GM12873 (cell line): ENCODE data around the gene CAPG.

Source experiments
- TF ChIP-seq, protein P1 (sequence below): IDR thresholded peaks from 2 replicates; pipeline ENCODE4 v1.5.1; 2012; ENCODE audit warnings: low read depth, mild to moderate bottlenecking, moderate library complexity, low read length, control low read depth; ENCODE audit not compliant: insufficient read depth; ENCODE audit errors: missing control alignments

Gene CAPG

DNA sequence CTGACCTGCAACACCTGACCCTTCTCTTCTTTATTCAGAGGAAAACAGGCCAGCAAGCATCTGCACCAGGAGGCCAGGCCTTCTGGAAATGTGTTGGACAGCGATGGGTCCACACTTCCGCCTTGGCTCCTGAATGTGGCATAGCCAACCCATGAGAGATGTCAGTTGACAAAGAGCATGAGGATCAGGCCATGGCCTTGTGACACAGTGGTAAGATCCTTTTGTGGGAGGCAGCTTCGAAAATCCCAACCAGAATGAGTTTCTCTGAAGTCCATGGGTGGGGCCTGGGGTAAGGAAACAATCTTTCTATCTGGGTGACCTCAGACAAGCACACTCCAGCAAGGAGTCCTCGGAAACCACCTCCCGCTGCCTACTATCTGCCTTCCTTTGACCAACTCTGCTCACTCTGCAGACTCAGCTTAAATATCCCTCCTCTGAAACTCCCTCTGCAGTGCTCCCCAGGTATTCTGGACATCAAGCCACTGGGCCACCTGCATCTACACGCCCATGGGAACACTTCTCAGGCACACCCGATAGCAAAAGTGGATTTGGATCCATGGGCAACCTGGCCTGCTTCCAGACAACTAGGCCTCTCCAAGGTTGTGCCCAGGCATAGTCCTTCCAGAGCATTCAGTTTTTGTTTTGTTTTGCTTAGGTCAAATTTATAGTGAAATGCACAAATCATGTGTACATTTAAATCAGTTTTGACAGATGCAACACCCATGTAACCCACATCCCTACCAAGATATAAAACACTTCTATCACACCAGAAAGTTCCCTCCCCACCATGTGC is 4.8 kb upstream of the CAPG start:
- TF ChIP-seq, protein P1, sequence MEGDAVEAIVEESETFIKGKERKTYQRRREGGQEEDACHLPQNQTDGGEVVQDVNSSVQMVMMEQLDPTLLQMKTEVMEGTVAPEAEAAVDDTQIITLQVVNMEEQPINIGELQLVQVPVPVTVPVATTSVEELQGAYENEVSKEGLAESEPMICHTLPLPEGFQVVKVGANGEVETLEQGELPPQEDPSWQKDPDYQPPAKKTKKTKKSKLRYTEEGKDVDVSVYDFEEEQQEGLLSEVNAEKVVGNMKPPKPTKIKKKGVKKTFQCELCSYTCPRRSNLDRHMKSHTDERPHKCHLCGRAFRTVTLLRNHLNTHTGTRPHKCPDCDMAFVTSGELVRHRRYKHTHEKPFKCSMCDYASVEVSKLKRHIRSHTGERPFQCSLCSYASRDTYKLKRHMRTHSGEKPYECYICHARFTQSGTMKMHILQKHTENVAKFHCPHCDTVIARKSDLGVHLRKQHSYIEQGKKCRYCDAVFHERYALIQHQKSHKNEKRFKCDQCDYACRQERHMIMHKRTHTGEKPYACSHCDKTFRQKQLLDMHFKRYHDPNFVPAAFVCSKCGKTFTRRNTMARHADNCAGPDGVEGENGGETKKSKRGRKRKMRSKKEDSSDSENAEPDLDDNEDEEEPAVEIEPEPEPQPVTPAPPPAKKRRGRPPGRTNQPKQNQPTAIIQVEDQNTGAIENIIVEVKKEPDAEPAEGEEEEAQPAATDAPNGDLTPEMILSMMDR: no peak

DNA sequence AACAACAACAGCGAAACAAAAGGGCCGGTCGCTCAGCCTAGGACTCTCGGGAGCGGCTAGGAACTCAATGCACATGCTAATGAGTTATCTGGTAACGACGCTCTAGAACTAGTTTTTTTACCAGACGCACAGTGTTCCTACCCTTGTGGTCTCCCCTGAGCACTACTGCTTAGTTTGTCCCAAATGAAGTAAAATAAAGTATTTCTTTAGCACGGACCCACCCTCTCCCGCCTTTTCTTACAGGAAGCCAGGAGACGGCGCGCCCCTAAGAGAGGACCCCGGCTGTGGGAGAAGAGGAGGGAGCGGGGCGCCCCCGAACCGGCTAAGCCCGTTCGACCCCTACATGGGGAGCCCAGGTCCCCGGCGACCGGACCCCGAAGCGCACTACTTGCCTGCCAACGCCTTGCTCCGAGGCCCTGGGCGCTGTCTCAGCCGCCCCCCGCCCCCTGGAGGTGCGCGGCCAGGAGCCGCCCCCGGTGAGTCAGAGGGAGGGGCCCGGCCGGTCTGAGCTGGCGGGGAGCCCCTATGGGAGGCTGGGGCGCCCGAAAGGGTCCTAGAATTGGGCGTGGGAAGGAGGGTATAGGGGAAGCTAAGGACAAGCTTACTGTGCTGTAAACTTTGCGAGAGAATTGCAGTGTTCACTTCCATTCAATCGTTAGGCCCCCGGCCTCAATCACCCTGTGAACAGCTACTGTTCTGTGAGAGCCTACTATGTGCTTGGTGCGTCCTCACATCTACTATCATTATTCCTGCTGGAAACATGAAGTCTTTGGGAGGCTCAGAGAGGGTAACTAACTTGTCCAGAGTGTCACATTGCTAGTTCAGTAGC is 3.6 kb upstream of the CAPG start:
- TF ChIP-seq, protein P1: no peak

DNA sequence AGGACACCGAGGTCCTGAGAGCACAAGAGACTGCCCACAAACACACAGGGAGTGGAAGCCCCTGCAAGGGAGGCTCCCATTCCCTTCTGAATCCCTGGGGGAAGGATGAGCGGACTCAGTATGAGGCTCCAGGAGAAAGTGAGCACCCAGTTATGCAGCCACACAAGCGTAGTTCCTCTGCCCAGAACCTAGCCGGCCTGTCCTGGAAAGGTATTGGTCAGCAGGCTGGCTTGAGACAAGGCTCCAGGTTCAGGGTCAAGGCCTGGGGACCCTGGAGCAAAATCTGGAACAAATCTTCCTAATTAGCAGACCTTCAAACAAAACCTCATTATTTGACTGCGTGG is 1.2 kb upstream of the CAPG start:
- TF ChIP-seq, protein P1: no peak

DNA sequence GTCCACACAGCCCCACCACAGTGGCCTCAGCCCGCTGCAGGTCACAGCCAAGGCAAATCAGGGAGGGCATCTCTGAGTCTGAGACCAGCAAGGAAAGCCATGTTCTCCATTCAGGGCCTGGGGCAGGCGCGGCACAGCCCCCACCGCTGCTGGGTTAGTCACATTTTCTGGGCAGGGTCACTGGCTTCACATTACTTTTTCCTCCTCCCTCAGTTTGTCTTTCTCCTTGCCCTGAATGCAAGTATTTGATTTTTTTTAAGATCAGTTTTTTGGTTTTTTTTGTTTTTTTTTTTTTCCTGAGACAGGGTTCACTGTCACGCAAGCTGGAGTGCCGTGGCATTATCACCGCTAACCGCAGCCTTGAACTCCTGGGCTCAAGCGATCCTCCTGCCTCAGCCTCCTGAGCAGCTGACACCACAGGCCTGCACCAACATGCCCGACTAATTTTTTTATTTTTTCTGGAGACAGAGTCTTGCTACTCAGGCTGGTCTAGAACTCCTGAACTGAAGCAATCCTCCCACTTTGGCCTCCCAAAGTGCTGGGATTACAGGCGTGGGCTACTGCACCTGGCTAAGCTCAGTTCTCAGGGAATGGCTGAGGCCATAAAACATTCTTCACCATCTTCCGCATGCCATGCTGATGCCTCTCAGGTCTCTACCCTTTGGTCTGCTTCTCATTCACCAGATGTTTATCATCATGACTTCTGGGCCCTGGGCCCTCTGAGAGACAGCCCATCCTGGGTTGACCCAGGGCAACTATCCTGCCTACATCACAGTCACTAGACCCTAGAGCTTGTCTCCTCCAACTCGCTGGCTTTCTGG is 628 bp upstream of the CAPG start:
- TF ChIP-seq, protein P1: no peak

DNA sequence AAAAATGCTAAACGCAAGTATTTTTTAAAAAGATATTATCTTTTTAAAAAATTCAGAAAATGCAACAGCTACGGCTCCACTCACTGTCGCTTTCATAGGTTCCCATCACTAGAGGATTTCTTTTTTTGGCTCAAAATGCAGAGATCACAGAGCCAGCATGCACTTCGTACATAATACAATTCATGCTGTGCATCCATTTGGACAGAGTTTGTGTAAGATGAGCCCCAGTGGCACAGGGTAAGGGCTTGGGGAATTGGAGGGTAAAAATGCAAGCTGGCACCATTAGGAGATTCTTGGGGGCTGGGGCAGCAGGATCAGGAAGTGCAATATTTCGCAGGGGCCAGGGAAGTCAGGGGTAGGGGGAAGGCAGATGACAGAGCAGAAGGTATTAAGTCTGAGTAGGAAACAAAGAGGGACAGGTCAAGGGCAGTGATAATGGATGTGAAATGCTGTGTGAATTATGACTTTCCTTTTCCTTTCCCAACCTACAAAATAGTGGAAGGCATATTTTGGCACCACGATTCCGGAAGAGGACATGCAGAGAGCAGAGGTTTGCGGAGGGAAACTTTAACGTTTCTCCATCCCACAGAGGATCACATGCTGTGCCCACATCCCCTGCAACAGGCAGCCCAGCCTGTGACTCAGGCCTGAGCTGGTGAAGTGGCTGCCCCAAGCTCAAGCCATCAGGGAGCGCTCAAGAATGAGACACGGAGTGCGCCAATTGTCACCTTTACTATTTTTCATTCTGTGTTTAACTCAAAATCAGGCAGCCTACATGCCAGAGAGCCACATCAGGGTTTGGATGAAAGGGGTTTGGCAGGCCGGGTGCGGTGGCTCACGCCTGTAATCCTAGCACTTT is 4.7 kb downstream of the CAPG start:
- TF ChIP-seq, protein P1: no peak

DNA sequence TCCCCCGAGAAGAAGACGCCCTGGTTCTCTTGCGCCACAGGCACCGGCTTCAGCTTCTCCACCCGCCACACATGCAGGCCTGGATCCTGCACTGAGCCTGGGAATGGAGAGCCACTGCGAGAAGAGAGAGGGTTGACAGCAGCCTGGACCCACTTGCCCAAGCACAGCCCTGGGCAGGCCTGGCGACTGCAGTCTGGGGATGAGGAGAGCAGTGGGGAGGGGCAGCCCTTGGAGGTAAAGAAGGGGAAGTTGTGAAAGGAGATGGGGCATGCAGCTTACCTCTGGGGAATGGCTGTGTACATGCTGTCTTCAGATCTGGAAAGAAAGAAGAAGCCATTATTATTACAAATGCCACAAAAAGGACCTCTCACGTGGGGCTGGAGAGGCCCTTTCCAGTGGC is 8.3 kb downstream of the CAPG start:
- TF ChIP-seq, protein P1: no peak
